HG03442 (cell line): ENCODE measurements around the gene ST8SIA1.

Experiments
- ATAC-seq: cut with Tn5 transposase; IDR thresholded peaks from one replicate; pipeline ENCODE4 v1.9.1; 2021; ENCODE audit warnings: mild to moderate bottlenecking, moderate library complexity; ENCODE audit not compliant: unreplicated experiment

The ST8SIA1 gene

DNA sequence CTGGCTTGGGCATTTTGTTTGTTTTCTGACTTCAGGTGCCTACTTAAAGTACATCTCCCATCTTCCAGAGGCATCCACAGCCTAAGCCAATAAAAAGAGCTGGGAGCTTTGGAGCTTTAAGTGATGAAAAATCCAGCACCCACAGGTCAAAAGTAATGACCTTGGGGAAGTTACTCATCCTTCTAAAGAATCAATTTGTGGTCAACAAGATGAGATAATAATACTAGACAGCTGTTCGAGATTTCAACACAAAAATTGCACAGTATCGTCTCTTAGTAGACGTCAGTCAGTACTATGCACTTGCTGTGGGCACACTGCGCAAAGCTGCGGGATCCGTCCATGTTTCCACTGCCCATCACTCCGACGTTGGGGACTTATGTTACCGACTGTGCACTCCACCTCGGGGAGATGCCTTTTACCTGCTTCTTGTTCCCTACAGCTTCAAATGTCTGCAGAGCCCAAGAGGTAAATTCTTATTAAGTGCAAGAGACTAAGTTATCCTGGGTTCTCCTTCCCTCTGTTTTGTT, 1.3 kb downstream of the ST8SIA1 start:
- ATAC-seq: no peak

DNA sequence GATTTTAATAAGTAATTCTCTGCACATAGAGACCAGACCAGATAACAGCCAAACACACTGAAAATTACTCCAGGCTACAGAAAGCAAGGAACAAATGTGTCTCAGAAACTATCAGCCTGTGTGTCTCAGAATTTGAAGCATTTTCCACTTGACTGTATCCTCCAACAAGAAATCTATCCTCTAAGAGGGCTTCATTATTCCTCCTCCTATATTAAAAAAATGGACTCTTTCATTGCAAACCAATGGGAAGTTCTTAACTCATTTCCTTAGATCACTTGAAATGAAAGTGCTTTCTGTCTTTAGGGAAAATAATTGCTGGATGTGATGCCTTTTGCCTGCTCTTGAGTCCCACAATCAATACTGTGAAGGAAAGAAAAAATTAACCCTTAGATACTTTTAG, 2.3 kb downstream of the ST8SIA1 start:
- ATAC-seq: no peak

DNA sequence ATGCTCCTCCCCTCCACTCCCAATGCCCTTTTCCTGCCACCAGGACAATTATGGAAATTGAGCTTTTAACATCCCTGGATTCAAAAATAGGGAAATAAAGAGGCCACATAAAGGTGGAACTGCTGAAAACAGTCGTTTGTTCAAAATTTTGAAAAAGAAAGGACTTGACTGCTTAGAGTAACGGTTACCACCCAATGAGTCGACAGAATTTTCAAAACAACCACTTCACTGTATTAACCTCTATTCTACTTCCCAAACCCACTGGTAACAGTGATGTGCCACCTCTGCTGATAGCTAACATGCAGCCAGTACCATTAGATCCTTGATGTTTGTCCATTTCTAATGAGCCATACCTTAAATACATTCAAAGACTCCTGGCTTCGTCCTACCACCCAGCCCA, 4.9 kb downstream of the ST8SIA1 start:
- no peak for ATAC-seq

DNA sequence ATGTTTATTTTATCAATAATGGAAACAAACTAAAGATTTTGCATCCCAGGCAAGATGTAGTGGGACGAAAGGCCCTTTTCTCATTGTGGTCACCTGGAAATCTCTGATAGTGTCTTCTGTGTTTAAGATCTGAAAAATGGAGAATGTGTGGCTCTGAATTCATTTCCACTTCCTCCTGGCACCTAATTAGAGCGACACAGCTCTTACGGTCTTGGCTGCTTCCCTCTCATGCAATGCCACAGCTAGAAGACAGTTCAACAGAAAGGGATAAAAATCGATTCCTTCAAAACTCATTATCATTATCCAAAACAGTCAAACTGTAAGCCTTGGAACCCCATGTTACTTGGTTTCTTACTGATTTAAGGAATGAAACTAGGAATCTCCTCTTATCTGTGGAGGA, 9.3 kb downstream of the ST8SIA1 start:
- no peak for ATAC-seq

DNA sequence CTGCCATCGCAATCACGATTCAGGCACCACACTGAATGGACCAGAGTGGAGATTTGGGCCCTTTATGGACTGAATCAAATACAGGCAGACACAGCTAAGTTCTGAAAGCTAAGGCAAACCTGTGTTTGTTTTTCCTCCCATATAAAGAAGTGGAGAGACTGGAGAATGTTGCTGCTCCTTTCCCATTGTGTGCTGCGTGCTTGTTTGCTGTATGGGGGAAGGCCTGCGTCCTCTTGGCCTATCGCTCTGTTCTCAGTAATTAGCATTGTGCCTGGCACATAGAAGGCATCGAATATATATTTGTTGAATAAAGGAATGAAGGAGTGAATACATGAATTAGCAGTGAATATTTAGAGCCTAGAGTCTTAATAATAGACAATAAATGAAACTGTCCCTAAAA, 12.4 kb downstream of the ST8SIA1 start:
- no peak for ATAC-seq

DNA sequence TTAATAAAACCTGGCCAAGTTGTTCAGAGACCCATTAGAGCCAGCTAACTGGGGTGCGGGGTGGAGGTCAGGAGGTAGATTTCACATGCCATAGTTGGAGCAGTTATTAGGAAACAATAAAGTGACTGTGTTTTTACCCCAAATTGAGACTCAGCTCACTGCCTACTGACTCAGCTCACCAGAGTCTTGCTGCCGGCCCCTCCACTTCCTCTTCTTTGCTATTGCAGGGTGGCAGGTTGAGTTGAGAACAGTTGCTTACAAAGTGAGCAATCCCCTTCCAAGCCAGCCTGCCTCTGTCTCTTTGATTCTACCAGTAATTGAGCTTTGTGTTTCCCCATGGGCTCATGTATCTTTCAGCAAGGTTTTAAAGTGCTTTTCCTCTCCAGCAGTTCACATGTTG, 12.9 kb downstream of the ST8SIA1 start:
- ATAC-seq: no peak

DNA sequence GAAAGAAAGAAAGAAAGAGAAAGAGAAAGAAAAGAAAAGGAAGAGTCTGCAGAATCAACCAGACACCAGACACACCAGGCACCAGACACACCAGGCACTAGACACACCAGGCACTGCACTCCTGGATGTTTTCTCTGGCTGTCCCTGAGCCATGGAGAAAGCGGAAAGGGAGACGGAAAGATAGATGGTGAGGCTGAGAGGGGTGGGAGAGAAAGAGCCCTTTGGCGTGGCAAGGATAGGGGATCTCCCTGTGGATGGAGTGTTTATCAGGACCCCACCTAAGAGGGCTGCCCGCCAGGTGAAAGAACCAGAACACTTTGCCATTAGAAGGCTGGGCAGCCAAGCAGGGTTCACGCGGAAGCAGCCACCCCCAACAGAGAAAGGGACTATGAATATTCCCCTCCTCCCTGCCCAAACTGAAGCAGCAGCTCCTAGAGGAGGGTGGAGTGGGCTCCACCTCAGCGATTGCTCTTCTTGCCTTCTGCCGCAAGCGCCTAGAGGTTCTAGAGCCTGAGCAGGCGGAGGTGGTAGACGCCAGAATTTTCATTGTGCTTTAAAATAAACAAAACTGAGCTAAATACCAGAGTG, 13.4 kb downstream of the ST8SIA1 start:
- no peak for ATAC-seq

DNA sequence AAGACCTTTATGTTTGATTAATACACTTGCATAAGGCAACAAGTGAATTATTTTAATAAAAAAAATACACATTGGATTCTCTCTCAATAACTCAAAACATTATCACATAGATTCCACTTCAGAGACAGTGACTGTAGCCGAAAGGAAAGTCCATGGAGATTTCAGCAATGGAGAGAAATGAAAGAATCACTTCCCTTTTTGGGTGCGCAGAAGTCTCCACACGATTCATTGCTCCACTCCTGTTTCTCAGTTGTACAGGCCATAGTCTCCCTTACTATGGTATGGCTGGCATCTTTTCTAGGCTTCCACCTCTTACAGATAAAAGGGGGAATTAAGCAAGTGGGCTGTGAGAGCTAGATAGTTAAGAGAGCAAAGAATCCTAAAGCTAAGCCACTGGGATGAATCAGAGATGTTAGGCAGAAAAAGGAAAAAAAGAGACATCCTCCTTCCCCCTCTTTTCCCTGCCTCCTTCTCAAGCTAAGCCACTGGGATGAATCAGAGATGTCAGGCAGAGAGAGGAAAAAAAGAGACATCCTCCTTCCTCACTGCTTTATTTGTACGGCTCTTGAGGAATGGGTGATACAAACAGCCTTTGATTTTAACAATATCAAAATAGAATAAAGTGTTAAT, 16.3 kb downstream of the ST8SIA1 start:
- no peak for ATAC-seq

DNA sequence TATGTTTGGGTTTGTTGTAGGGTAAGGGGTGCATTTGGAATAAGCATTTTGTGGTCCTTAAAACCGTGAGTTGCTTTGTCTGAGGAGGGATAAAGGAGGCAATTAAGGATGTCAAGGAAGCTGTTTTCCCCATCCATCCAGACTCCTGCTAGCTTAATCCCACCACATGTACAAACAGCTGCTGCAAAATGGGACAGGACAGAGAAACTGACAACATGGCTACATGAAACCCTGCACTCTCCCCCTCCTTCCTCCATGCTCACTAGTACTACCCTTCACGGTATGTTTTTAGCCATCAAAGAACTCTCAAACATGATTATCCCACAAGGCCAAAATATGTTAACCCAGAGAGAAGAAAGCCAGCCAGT, 20.6 kb downstream of the ST8SIA1 start:
- no peak for ATAC-seq

DNA sequence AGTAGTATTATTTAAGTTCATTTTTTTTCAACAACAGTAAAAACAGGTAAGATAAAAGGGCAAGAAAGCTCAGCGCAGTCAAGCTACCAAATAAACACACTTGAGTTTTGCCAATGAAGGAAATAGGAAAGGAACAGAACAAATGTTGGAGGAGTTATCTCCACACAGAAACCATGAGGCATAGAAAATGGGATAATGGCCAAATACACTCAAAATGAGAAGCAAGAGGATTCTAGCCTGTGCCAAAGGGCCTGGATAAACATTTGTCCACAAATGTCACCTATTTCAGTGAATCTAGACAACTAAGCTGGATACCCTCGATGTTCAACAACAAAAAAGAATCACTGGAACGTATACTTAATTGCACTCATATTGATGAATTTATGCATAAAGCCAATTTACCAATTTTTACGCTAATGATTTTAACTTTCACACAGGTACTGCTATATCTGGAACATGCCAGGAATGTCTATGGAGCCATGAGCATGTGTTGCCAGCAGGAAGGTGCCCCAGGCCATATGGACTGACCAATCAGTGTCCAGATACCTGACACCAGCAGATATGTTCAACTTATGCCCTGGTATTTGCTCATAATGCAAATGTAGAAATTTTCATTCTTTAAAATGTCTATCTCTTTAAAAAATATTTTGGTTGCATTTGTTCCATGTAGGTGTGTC, 21.1 kb downstream of the ST8SIA1 start:
- ATAC-seq: no peak

DNA sequence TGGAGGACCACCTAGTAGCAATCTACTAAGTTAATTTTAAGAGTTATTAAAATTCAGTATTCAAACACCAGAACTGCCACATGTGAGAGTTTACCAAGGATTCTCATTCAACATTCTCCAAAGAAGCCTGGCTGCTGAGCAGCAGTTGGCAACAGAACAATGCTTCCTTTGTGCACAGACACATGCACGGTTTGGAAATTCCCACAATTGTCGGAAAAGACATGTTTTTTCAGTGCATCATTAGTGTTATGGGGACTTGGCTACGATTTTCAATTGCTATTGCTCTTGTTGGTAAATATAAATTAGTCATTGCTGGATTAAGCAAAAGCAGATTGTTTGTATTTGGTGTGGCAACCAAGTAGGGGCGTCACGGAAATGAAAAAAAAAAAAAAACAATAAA, 22.2 kb downstream of the ST8SIA1 start:
- no peak for ATAC-seq

DNA sequence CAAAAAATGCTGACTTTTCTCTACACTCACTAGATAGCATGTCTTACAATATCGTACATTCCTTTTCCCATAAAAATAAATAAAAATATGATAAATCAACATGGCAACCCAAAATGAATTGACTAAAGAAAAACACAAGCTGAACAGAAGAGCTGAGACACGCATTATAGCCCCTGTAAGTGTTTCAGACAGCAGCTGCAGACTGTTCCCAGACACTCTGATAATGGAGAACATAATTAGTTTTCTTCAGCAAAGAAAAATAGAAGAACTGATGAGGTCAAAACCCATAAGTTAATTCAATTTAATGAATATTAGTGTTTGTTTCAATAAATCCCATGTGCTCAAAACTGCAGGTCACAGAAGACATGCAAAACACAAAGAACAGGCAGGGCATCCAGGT, 23.8 kb downstream of the ST8SIA1 start:
- ATAC-seq: no peak

DNA sequence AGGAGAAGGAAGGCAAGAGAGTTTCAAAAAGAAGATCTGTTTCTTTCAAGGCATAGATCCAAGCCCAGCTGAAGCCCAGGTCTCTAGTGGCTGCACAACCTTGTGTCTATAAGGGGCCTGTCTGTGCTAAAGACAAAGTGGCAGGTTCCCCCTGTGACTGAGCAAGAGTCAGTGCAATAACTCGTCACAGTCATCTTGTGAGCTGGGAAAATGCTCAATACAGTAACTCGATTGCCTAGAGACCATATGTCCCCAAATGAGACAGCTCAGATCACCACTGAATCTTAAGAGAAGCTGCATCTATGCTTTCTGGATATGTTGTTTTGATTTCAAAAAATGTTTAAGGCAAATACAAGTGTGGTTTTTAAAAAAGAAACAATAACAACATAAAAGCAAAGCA, 24.2 kb downstream of the ST8SIA1 start:
- ATAC-seq: no peak

DNA sequence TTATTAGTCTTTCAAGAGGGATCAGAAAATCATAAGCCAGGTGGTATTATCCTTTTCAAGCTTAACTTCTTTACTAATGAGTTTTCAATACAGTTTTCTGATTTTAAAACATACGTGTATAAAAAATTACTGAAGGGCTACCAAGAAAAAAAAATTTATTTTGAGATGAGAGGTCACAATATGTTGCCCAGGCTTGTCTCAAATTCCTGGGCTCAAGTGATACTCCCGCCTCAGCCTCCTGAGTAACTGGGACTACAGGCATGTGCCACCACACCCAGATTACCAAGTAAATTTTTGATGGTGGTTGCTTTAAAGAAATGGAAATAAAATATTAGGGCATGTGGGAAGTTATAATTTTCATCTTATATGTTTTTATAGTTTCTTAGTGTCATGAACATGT, 26.7 kb downstream of the ST8SIA1 start:
- no peak for ATAC-seq

DNA sequence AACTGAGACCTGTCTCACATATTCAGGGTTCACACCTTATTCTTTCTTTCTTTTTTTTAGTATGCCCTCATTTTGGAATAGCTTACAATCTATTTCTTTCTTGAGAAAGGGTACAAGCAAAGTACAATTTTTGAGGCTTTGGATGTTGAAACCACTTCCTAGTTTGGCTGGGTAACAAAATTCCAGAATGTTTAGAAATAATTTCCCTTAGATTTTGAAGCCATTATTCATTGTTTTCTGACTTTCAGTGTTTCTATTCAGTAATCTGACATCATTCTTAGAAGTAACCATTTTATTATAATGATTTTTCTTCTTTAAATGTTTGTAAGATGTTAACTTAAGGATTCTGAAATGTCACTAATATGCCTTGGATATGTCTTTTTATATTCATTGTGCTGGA, 28.2 kb downstream of the ST8SIA1 start:
- ATAC-seq: no peak

DNA sequence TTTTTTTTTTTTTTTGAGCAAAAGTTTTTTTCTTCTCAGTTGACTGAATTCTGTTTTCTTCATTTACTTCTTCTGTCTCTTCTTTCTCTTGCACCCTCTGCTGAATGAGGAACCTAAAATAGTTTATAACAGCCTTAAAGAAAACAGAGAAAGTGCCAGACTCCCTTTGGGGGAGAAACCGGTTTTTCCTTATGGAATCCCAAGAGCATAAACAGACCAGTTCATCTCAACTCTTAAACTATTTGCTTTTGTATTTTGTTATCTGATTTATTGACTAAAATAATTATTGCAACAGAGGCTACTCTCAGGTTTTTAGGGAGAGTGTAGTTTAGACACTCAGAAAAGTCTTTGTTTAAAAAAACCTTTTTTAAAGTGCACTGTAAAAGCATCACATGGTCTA, 30.2 kb downstream of the ST8SIA1 start:
- ATAC-seq: no peak

DNA sequence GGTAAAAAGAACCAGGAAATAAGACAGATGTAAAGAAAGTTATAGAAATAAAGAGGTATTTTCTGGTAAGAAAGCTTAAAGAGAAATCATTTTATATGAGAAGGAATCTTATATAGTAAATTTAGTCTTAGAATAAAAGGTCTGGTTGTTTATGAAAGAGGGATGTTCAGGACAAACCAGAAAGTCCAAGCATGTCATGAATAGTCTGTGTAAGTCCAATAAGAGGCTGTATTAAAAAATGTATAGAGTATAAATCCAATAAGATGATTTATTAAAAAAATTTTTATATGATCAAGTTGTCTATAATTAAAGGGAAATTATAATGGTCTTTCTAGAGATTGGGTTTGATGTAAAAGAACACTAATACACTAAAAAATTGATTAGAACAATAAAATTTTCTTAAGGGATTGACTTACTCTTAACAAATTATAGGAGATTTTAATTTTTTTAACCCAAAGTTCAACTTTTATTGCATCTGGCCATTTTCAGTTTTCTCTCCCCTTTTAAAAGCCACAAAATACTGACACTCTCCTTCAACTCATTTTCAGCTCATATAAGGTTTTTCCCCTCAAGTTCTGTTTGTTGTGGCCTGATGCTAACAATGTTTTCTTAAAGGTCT, 35.1 kb downstream of the ST8SIA1 start:
- no peak for ATAC-seq

DNA sequence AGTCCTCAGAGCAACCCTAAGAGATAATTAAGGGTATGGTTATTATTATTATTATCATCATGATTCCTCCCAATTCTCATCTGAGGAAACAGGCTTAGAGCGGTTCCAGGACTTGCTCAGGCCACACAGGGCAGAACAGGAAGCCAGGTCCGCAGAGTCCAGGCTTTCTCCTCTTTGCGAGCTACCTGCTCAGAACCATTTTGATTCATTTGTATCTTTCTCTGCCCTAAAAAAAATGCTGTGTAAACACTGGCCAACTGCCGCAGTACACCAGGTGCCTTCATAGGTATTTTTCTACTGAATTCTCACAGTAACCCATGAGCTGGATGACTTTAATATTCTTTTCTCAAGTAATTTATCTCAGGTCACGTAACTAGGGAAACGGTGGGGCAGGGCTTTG, 45.3 kb downstream of the ST8SIA1 start:
- no peak for ATAC-seq

DNA sequence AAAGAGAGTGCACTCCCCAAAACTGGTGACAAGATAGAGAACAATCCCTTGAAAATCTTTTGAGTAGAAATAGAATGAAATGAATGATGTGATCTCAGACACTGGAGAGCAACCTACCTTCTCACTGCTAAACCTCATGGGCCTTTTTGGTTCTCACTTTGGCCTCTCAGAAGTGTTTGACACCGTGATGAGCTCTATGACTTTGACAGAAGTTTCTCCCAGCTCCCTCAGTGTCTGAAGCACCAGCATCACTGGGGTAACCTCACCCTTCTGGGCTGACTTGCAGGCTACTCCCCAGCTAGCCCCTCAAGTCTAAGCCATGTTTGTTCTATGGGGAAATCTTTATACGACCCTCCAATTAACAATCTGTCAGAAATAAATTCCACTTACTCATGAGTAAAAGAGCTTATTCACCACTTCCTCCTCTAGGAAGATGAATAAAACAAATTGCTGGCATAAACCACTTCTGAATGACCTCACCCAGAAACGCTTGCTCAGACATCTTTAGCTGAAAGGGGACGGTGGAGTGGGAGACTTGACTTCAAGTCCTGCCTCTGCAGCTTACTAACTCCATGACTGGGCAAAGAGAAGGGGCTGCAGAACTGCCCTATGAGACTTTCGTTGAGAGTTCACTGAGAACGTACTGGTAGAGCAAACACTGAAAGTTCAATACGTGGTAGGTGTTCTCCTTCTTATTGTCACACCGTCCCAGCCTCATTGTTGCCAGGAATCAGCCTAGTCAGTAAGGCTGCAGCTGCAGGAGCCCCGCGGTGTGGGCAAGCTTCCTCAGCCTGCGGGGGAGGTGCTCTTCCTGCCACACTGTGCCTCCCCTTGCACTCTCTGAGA, 46.5 kb downstream of the ST8SIA1 start:
- ATAC-seq: no peak

DNA sequence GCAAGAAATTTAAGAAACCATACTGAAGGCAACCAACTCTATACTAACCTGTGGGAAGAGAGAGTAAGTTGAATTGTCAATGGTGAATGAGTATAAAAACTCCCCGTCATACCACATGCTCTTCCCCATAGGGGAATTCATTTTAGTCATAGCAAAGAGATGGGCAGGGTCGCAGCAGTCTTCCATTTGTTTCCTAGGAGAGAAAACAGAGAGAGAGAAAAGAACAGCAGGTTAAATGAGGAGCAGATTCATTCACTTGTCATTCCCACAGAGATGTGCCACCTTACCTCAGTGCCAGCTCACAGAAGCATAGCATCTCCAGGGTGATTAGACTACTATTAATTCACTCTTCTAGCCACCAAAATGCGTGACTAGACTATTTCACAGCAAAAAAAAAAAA, 47.4 kb downstream of the ST8SIA1 start:
- ATAC-seq: no peak

DNA sequence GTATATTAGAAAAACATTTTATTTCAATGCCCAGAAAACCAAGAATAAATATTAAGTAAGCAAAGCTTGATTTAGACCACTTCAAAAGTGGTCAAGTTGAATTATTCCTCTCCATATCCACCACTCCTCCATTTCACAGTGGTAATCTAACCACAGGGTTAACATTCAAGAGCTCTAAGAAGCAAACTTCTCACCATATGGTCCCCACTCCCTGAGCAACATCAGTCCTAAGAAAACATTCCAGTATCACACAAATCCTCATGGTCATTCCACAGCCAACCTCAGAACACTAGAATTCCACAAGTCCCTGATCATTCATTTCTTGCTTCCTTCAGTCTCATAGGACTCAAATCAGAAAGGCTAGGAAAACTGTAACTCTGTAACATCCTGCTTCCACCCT, 47.9 kb downstream of the ST8SIA1 start:
- no peak for ATAC-seq
